Frontal cortex (tissue), 4 donors: ENCODE measurements around the gene NRP1. TPM values are rescaled to one million over a fixed set of nuclear protein-coding genes. Genes with fewer than 3 reads are reported as not detected.
"Not testable (repeated sequence)": the region's sequence is repeated elsewhere in the genome, so short reads cannot be mapped to it uniquely, and the experiment has no call there.

Experiments used
- DNase-seq, 2 donors: peaks; one replicate each; pipeline ENCODE4 v3.0.0; 2012; ENCODE audit warnings: low spot score in 2 of 2
- FAIRE-seq: peaks from 2 replicates; lab custom pipeline; 2012; peaks lifted over from hg19 to GRCh38; lab: Jason Lieb, UNC
- total RNA-seq: library from RNA; depleted of rRNA; stranded (reverse); fragments of >200 nt; gene quantifications from one replicate; pipeline ENCODE4 v1.2.3, GENCODE V29; 2014
- donor health status: control.
- donor health status: control.
- donor health status: control.

The NRP1 gene
- total RNA-seq, 1 donor from 2014 or later, result 49.3 TPM

DNA sequence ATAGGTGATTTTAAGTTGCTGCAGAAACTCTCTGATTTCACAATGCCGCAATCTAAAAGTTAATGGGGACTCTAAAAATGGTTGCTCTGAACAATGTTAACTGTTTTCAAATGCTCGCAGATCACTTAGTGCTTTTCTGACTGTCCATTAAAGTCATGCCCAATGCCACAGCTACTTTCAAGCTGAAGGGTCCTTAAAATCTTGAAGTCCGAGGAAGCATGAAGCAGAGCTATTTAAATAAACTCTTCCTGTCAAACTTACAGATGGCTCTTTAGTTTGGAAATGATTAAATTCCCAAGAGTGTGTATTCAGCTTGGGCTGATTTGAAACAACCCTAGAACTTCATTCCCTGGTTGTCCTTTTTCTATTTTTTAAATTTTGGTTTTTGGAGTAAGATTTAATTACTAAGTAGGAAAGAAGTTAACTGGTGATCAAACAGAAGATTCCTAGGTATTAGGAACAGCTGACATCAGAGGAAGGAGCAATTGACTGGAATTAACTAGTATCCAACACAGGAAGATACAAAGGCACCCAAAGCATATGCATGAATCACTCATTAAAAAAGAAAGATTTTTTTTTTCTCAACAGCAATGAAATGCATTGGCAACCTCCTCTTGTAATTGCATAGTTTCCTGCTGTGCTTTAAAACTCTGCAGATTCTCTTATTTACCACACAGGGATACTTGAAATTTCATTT lies 105.1 kb downstream of the NRP1 start:
- FAIRE-seq, result no peak

DNA sequence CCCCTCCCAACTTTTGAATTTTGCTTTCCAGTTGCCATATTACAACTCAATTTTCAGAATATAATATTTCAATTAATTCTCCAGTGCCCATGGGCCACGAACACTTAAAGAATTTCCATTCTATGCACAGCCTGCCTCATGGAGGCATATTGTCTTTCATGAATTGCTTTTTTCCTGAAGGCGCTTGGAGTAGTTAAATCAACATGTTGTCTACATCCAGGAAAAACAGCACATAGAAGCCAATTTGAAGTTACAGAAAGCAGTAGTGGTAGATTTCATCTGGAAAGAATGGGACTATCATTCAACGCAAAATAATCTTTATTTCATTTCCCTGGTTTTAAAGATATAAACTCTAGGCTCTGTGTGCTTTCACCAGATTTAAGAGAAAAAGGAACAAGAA lies 106.0 kb downstream of the NRP1 start:
- DNase-seq (no peak), FAIRE-seq (no peak)

More for the DNA sequence above, 105.1 kb downstream of the NRP1 start:
- DNase-seq, result no peak

DNA sequence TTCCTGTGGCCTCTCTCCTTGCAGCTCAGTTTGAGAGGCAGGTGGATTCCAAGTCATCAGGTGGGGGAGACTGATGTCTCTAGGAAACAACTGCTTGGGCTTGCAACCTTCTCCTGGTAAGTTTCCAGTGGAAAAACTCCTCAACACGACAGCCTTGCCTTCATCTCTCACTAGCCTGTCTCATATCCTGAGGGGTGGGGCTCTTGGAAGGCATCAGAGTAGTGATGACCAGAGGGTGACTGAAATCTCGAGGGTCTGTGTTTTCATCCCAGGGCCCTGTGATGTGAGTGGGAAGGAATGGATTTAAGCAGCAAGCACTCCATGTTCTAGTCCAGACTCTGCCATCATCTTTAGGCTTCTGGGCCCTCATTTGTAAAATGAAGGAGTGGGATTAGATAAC lies 107.0 kb downstream of the NRP1 start:
- DNase-seq, result no peak
- FAIRE-seq, result no peak

DNA sequence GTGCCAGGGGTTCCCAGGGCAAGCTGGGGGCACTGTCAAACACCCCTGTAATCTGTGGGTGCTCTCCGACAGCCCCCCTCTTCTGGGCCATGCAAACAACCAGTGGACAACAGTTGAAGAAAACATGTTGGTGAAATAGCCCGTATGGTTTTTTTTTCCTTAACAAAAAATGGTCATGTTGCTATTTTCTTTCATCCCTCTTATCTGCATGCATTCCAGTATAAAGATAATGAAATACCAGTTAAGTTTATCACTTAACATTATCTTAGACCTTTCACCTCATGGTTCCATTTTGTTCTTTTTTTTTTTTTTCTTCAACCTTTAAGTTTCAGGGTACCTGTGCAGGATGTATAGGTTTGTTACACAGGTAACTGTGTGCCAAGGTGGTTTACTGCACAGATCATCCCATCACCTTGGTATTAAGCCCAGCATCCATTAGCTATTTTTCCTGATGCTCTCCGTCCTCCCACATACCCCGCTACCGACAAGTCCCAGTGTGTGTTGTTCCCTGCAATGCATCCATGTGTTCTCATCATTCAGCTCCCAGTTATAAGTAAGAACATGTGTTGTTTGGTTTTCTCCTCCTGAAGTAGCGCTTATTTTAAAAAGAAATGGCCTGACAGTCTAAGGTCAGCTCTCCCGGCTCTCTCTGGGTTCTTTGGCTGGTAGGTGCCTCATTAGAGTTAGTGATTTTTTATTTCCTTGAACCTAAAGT lies 110.1 kb downstream of the NRP1 start:
- FAIRE-seq (no peak), DNase-seq (no peak)

DNA sequence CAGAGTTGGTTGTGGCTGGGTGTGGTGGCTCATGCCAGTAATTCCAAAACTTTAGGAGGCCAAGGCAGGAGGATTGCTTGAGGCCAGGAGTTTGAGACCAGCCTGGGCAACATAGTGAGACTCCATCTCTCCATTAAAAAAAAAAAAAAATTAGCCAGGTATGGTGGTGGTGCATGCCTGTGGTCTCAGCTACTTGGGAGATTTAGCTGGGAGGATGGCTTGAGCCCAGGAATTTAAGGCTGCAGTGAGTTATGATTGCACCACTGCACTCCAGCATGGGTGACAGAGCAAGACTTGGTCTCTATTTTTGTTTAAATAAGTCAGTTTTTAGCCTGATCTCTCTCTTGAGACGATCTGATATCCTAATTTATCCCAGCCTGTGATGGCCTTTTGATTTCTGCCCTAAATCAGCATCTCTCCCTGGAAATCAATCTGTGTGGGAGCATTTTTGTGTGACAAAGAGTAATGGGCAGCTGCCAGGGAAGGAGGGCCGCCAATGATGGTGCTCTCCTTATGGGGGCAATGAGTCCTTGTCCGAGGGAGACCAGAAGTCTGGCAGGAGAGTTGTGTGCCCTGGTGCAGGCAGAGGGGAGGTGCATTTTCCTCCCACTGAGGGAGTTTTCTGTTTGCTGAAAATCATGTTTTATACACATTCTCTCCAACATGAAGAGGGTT lies 111.0 kb downstream of the NRP1 start:
- FAIRE-seq, result no peak
- no peak for DNase-seq

DNA sequence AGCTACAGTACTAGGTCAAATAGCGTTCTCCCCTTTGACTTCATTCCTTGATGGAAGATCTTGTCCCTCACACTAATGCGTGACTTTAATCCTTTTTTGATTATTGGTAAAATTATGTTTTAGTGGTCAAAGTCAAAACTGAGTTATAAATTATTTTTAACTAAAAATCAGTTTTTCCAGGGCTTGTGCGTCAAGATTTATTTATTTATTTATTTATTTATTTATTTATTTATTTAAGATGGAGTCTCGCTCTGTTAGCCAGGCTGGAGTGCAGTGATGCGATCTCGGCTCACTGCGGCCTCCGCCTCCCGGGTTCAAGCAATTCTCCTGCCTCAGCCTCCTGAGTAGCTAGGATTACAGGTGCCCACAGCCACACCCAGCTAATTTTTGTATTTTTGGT lies 112.2 kb downstream of the NRP1 start:
- DNase-seq, FAIRE-seq: not testable (repeated sequence)

DNA sequence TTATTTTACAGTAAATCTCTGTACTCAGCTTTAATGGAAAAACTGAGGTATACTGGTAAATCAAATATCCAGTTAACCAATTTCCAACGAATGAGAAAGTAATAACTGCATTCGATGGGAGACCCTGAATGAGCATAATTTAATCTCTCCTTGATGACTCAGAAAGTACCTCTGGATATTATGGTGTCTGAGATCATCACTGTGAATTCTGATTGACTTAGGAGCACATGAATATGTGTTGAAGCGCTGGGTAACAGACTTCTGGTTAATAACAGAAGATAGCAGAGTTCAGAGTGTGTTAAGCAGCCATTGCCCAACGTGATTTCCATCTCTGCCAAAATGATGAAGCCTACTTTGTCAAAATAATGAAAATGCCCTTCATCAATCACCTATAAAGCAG lies 116.6 kb downstream of the NRP1 start:
- no peak for FAIRE-seq
- no peak for DNase-seq

DNA sequence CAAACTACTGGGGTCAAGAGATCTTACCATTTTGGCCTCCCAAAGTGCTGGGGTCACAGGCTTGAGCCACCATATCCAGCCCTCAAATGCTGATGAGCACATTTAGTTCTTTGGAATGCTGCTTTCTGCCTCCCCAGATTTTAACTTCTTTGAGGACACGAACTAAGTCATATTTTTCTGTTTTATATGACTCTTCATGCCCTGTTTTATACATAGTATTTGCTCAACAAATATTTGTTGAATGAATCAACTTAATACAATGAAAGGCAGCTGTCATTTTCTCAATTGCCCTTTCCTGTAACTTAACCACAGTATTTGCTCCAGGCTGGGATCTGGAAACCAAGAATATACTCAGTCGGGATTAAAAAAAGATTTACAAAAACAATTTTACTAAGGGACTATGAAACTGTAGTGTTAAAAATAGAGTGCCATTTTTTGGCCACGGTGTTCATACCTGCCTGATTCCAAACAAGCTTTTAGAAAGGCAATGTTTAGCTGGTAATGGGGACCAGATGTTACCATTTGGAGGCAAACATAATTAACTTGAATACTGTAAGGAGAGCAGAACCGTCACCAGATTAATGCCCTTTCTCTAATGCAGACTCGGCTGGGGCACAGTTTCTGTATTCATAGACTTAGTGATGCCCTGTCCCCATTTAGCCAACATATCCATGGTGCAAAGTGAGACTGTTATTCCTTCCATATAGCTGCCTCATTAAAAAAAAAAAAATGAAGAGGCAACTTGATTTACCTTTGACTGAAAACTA lies 117.6 kb downstream of the NRP1 start:
- FAIRE-seq, result no peak
- DNase-seq, result no peak

DNA sequence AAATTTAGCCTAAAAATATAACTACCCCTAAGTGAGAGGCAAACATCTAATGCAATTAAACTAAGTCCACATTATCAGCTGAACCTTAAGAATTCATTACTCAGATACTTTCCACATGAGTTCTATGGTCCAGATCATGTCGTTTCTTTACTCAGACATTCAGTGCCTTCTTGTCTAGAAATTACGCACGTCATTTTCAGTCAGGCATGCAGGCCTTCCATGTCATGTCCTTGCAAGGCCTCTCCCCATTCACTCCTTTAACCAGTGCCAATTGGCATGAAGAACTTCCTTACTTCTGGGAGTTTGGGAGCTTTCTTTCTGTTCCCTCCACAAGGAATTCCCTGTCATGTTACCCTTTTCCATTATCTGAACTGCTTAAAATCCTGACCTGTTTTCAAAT lies 118.8 kb downstream of the NRP1 start:
- no peak for DNase-seq
- FAIRE-seq, result no peak

DNA sequence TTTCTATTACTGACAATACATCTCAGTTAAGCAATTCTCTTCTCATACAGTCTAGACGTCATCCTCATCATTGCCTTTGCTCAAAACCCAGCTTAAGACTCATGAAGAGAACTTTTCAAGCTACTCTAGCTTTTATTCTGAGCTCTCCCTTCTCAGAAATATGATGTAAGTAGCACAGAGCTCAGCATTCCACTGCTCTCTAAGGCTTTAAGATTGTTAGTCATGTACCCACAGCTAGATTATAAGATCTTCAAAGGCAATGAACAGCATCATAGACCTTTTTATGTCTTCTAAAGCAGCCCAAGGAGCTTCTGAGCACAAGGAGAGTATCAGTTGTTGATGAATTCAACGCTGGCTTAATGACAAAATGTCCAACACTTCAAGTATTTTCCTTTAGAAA lies 119.3 kb downstream of the NRP1 start:
- DNase-seq (no peak), FAIRE-seq (no peak)

DNA sequence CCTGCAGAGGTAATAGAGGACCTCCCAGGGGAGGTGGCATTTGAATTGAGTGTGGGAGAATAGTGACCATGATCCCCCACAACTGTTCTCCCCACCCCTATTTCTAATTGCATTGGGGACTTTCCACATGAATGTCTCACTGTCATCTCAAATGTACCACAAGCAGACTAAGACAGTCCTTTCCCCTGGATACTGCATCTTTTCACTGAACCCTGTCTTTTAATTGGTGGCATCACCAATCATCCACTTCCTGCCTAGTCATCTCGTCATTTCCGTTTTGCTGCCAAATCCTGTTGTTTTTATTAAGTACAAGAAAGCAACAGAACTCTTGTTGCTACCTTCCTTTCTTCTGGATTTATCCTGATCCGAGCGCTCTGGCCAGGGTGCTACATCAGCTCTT lies 120.3 kb downstream of the NRP1 start:
- DNase-seq (no peak), FAIRE-seq (no peak)

DNA sequence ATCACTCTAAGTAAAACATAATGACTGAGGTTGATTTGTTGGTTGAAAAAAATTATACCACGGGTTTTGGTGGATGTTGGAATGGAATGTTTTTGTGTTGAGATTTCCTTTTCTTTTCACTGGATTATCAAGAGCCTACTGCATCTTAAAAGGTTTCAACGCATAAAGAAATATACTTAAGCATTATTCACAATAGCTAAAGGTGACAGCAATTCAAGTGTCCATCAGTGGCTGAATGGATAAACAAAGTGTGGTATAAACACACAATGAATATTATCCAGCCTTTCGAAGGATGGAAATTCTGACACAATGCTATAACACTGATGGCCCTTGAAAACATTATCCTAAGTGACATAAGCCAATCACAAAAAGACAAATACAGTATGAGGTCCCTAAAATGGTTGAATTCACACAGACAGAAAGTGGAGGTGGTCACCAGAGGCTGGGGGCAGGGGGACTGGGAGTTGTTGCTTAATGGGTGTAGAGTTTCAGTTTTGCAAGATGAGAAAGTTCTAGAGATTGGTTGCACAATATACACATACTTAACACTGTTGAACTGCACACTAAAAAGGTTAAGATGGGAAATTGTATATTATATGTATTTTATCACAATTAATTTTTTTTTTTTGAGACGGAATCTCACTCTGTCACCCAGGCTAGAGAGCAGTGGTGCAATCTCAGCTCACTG lies 122.3 kb downstream of the NRP1 start:
- FAIRE-seq (no peak), DNase-seq (no peak)

DNA sequence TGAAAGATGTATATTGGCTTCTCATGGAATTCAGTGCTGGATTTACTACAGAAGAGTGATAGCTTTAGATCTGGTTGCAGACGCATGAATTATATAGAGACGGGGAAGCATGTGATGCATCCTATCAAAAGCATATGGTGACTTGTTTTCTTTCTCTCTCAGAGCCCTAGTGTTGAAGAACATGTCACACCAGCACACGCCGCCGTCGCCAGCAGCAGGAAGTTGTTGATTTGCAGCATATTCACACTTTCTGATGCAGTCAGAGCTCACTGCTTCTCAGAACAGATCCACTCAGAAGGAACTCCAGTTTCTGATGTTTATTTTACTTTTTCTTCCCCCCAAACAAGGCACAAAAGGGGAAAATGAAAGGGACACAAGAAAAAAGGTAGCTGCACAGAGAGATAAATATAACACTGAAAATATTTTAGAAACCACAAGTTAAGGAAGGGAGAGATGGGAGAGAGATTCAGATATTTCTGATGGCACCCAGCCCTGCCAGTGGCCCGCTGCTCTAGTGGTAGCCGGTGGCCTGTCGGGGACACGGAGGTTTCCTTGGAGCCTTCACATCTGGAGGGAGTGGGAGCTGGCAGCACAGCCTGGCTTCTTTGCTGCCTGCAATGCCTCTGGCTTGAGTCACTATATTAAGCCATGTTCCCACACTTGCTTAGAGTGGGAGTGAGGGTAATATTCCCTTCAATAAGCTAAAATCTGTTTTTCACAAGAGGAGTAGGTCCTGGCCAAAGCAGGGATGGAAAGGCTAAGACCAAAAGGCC lies 123.2 kb downstream of the NRP1 start:
- FAIRE-seq (no peak), DNase-seq (no peak)

DNA sequence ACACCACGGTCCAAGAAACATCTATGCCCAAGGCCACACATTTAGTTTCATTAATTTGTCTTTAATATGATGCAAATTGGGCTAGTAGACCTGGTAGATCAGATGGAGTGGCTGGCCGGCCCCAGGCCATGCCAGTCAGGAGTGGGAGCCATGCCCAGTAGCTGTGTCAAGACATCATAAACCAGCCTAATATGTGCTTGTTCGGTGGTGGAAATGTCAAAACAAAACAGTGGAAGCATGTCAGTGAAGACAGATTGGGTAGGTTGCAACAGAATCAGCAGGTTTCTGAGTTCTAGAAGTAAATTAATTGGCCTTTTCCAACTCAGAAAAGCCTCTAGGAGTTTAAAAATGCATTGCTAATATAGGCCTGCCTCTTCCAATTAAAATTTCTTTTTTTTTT lies 124.7 kb downstream of the NRP1 start:
- no peak for FAIRE-seq

DNA sequence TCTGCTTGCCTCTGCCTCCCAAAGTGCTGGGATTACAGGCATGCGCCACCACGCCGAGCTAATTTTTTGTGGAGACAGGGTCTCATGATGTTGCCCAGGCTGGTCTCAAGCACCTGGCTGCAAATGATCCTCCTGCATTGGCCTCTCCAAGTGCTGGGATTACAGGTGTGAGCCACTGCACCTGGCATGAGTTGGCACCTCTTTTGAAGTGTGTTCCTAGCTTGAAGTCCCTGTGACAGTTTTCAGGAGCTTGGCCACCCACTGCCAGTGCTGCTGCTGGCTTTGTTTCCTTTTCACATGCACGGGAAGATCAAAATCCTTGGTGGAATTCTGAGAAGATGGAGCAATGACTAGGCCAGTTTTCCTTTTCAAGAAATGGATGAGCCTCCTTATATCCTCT lies 126.3 kb downstream of the NRP1 start:
- DNase-seq, result no peak

More for the DNA sequence above, 124.7 kb downstream of the NRP1 start:
- no peak for DNase-seq

DNA sequence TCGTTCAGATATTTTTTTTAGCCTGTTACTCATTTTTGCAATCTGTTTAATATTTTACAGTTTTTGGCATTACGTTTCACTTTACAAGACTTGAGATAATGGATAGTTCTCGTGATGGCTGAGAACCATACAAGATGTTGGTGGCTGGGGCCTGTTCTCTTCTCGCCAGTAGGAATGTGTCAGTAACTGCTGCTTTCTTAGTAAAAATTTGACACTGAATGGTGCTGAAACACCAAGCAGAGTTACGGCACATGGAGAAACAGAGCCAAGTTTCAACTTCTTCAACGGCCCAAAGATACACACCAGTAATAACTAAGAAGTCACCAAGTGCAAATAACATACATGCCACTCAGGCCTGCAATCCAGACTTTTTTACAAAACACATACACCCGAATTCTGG lies 130.4 kb downstream of the NRP1 start:
- DNase-seq (no peak), FAIRE-seq (no peak)

More for the DNA sequence above, 126.3 kb downstream of the NRP1 start:
- FAIRE-seq, result no peak

DNA sequence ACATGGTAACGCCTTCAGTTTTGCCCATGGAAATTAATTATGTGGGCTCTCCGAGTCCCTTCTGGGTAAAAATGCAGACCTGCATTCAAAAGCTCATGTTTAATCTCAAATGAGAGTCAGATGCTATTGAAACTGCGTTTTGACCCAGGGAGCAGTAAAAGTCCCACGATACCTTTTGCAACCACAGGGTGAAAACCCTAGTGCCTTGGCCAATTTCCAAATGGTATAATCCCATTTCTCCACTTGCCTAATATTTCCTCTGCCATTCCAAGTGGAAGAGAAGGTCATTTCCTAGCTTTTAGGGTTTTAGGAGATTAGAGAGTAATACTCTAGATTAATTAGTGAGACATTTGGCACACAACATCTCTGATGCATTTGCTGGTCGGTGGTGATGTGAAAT lies 132.5 kb downstream of the NRP1 start:
- FAIRE-seq (no peak), DNase-seq (no peak)

DNA sequence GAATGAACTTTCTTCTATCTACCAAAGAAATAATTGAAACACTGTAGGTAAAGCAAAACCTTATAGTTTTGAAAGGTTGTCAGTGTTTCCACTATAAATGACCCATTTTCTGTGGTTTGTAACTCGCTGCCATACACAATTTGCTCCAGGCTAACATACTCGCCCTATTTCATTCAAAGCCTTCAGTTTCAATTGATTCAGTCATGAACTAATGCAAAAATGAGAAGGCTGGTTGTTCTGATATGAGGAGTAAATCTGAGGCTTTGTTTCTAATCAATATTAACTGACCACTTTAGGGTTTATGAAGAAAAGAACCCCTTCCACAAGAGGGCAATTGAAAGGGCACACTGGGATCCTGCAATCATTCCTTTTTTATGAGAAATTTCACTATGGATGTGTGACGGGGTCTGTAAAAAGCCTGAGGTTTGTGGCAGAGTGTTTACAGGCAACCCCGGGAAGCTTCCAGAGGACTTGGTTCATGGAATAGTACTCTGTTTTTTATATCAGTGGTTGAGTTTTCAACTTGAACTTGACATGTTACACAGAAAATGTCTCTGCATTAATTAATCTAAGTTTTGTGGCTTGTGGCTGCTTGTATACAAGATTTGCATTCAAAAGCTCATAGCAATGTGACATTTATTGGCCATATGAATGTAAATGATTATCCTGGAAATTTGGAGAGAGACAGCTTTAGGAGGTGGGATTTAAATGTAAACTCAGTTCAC lies 133.2 kb downstream of the NRP1 start:
- FAIRE-seq, result no peak
- DNase-seq, result no peak
